Smooth muscle cell (in vitro differentiated cells): ENCODE measurements around the gene CAMK2D. TPM values are rescaled to one million over a fixed set of nuclear protein-coding genes. Genes with fewer than 3 reads are reported as not detected.
"Not testable (repeated sequence)": the region's sequence is repeated elsewhere in the genome, so short reads cannot be mapped to it uniquely, and the experiment has no call there.

ENCODE experiments used
- DNase-seq: peaks from one replicate; lab custom pipeline; 2025; ENCODE audit not compliant: unreplicated experiment; lab: John Stamatoyannopoulos, UW
- H2AFZ ChIP-seq: fragments of 200-600 bp; sonication (generic); 2 replicates; pipeline ENCODE4 v1.6.0; 2016; ENCODE audit warnings: antibody characterized with exemption, low read depth, mild to moderate bottlenecking
- H3F3A ChIP-seq: fragments of 200-600 bp; sonication (generic); 2 replicates; pipeline ENCODE4 v1.6.0; 2017; ENCODE audit warnings: antibody characterized with exemption, low read depth
- H3K27ac ChIP-seq: fragments of 200-600 bp; sonication (generic); 2 replicates; pipeline ENCODE4 v1.5.1; 2016; ENCODE audit warnings: low read depth, mild to moderate bottlenecking
- H3K27me3 ChIP-seq: fragments of 200-600 bp; sonication (generic); 2 replicates; pipeline ENCODE4 v1.6.1; 2016; ENCODE audit warnings: low read depth, mild to moderate bottlenecking
- H3K36me3 ChIP-seq: fragments of 200-600 bp; sonication (generic); 2 replicates; pipeline ENCODE4 v1.5.1; 2016; ENCODE audit warnings: low read depth
- H3K4me1 ChIP-seq: fragments of 200-600 bp; sonication (generic); 2 replicates; pipeline ENCODE4 v1.5.1; 2016; ENCODE audit warnings: low read depth
- H3K4me2 ChIP-seq: fragments of 200-600 bp; sonication (generic); 2 replicates; pipeline ENCODE4 v1.6.0; 2016; ENCODE audit warnings: mild to moderate bottlenecking
- H3K4me3 ChIP-seq: fragments of 200-600 bp; sonication (generic); 2 replicates; pipeline ENCODE4 v1.5.1; 2016; ENCODE audit warnings: mild to moderate bottlenecking
- H3K79me2 ChIP-seq: fragments of 200-600 bp; sonication (generic); 2 replicates; pipeline ENCODE4 v1.6.0; 2016; ENCODE audit warnings: low read depth, mild to moderate bottlenecking
- H3K9ac ChIP-seq: fragments of 200-600 bp; sonication (generic); 2 replicates; pipeline ENCODE4 v1.6.0; 2016; ENCODE audit warnings: low read depth
- H3K9me3 ChIP-seq: fragments of 200-600 bp; sonication (generic); replicated peaks from 2 replicates; pipeline ENCODE4 v1.5.1; 2016; ENCODE audit warnings: low read depth
- H4K20me1 ChIP-seq: fragments of 200-600 bp; sonication (generic); 2 replicates; pipeline ENCODE4 v1.6.0; 2016; ENCODE audit warnings: low read depth
- WGBS: methylation state at CpG from one replicate; pipeline ENCODE4 v1.1.7; 2016; ENCODE audit warnings: low lambda C conversion rate; 5-methylcytosine and 5-hydroxymethylcytosine counted together
- polyA plus RNA-seq: library from polyadenylated mRNA; unstranded; fragments of >200 nt; fragmentation: Nextera tagmentation; extraction: Ambion mirVana; gene quantifications from 2 replicates; pipeline ENCODE4 v1.2.1, GENCODE V29; 2016
- total RNA-seq: library from RNA; depleted of rRNA; stranded (reverse); fragments of >200 nt; gene quantifications from 2 replicates; pipeline ENCODE4 v1.2.3, GENCODE V29; 2014
- TF ChIP-seq, protein P1 (sequence below): fragments of 200-600 bp; sonication (generic); IDR thresholded peaks from 2 replicates; pipeline ENCODE4 v1.5.1; 2017; ENCODE audit warnings: borderline replicate concordance, mild to moderate bottlenecking, antibody characterized with exemption; ENCODE audit not compliant: insufficient read depth, poor library complexity, severe bottlenecking

CAMK2D gene
- total and polyA plus RNA-seq, 2 experiments from 2014 or later: 17.2 to 36.0 TPM

DNA sequence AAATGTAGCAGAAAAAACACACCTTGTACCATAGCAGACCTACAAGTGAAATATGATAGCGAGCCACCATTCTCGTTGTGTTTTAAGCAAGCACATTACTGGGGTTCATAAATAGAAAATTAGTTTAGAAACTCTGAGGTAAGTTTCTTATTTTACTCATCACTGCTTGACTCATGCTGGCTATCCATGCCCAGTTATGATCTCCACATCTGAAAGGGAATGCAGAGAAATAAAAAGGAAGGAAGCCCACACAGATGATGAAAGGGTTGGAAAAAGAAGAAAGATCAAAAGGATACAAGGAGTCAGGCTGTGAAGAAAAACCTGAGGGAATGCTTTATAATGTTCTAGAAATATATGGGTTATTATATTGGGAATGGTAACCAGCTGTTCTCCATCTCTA is 54.5 kb downstream of the CAMK2D start:
- Histone ChIP-seq H3K36me3 (no peaks in the 10 kb centered on the region), H3K9ac (no peak overlapping the region), H4K20me1 (peaks cover 51% of the 10 kb centered on the region), H3K27ac (no peak overlapping the region), H3K4me2 (no peak overlapping the region), H3F3A (no peaks in the 10 kb centered on the region), H3K79me2 (peaks cover 8% of the 10 kb centered on the region), H3K4me3 (no peak overlapping the region), H3K27me3 (no peaks in the 10 kb centered on the region), H2AFZ (no peak overlapping the region), H3K9me3 (no peaks in the 10 kb centered on the region), H3K4me1 (no peaks in the 10 kb centered on the region)
- WGBS: 85% methylated on average over 2 of the region's 2 CpGs
- TF ChIP-seq, protein P1, sequence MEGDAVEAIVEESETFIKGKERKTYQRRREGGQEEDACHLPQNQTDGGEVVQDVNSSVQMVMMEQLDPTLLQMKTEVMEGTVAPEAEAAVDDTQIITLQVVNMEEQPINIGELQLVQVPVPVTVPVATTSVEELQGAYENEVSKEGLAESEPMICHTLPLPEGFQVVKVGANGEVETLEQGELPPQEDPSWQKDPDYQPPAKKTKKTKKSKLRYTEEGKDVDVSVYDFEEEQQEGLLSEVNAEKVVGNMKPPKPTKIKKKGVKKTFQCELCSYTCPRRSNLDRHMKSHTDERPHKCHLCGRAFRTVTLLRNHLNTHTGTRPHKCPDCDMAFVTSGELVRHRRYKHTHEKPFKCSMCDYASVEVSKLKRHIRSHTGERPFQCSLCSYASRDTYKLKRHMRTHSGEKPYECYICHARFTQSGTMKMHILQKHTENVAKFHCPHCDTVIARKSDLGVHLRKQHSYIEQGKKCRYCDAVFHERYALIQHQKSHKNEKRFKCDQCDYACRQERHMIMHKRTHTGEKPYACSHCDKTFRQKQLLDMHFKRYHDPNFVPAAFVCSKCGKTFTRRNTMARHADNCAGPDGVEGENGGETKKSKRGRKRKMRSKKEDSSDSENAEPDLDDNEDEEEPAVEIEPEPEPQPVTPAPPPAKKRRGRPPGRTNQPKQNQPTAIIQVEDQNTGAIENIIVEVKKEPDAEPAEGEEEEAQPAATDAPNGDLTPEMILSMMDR: no peak
- no peak for DNase-seq

DNA sequence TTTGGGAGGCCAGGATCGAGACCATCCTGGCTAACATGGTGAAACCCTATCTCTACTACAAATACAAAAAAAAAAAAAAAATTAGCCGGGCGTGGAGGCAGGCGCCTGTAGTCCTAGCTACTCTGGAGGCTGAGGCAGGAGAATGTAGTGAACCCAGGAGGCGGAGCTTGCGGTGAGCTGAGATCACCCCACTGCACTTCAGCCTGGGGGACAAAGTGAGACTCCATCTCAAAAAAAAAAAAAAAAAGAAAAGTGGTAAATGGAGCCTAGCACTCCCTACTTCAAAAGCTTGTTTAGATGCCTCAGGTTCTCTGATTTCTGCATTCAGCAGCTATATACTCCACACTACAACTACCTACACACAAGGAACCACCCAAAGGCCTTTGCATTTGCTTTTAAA is 56.4 kb downstream of the CAMK2D start:
- not testable (repeated sequence) for H3K4me3 ChIP-seq, H3K4me2 ChIP-seq, DNase-seq, H3K27me3 ChIP-seq, H2AFZ ChIP-seq, H3K9ac ChIP-seq, H3K4me1 ChIP-seq, H3K36me3 ChIP-seq, H3K79me2 ChIP-seq, H3F3A ChIP-seq, H3K27ac ChIP-seq, H3K9me3 ChIP-seq
- 100% methylated on average over 6 of the region's 6 CpGs for WGBS
- H4K20me1 ChIP-seq: peaks cover 48% of the 10 kb centered on the region

DNA sequence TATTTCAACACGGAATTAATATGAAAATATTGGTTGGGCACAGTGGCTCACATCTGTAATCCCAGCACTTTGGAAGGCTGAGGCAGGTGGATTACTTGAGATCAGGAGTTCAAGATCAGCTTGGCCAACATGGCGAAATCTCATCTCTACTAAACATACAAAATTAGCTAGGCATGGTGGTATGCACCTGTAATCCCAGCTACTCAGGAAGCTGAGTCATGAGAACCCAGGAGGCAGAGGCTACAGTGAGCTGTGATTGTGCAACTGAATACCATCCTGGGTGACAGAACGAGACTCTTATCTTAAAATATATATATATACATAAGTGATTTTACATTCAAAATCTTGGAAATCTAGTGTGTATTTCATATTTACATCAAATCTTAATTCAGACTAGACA is 58.9 kb downstream of the CAMK2D start:
- H3K4me3 ChIP-seq, H3K36me3 ChIP-seq, H3K4me2 ChIP-seq, H3K9me3 ChIP-seq, H3K4me1 ChIP-seq, DNase-seq, H3K27me3 ChIP-seq, H2AFZ ChIP-seq, H3K79me2 ChIP-seq, H3F3A ChIP-seq, H3K9ac ChIP-seq, H3K27ac ChIP-seq: not testable (repeated sequence)
- 79% methylated on average over 3 of the region's 3 CpGs for WGBS
- peaks cover 30% of the 10 kb centered on the region for H4K20me1 ChIP-seq

DNA sequence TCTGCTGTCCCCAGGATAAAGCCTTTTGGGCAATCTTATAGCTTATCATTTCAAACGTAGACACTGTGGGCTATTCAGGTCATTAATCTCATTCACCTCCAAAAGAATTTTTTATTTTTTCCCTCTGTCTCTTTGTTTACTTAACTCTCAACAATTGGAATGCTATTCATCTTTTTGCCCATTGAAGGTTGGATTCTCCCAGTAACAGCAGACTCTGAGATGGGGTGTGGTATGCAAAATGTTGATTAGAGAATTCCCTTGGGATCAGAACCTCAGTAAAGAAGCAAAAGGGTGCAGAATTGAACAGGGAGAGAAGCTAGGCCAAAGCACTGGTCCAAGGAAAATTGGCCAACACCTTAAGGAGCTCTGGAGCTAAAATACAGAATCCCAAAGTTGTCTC is 60.4 kb downstream of the CAMK2D start:
- TF ChIP-seq, protein P1: no peak
- Histone ChIP-seq H3K27ac (no peak overlapping the region), H3K79me2 (peaks cover 13% of the 10 kb centered on the region), H3K9me3 (no peaks in the 10 kb centered on the region), H4K20me1 (peaks cover 34% of the 10 kb centered on the region), H3K4me2 (no peak overlapping the region), H3K36me3 (no peaks in the 10 kb centered on the region), H3K4me3 (no peak overlapping the region), H2AFZ (no peak overlapping the region), H3K4me1 (no peaks in the 10 kb centered on the region), H3F3A (no peaks in the 10 kb centered on the region), H3K9ac (no peak overlapping the region), H3K27me3 (no peaks in the 10 kb centered on the region)
- no peak for DNase-seq
- WGBS: 67% methylated on average over 1 of the region's 1 CpG

DNA sequence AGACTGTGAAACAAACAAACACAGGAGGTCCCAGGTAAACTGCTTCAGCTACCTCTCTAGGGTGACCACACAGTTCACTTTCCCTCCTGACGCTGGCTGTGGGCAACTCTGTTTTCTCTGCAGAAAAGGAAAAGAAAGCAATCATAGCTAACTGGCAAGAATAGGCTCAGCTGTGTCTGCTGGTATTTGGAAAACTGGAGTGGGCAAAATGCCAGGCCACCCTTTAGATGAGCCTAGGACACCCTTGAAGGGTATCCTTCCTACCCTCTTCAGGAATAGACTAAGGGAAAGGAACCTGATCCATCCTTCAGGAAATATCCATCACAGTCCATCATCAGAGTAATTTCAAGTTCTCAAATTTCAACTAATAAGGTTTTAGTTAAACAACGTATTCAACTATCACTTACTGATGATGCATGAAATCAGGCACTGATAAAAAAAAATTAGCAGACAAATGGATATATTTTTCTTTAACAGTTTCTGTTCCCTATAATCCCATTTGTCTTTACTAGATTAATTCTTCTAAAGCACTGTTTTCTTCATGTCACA is 60.9 kb downstream of the CAMK2D start:
- TF ChIP-seq, protein P1: no peak
- Histone ChIP-seq H3K27me3 (no peaks in the 10 kb centered on the region), H3K9me3 (no peaks in the 10 kb centered on the region), H3K79me2 (peaks cover 17% of the 10 kb centered on the region), H4K20me1 (peaks cover 35% of the 10 kb centered on the region), H3F3A (no peaks in the 10 kb centered on the region), H3K36me3 (no peaks in the 10 kb centered on the region), H2AFZ (no peak overlapping the region), H3K4me2 (no peak overlapping the region), H3K4me1 (no peaks in the 10 kb centered on the region), H3K9ac (no peak overlapping the region), H3K4me3 (no peak overlapping the region), H3K27ac (no peak overlapping the region)
- no peak for DNase-seq
- 80% methylated on average over 2 of the region's 2 CpGs for WGBS
